Stimulated activated naive CD8-positive, alpha-beta T cell treated with anti-CD3 and anti-CD28 coated beads, Interleukin-15, amount 100 ng/mL, for 72 hours (primary cell): ENCODE data around the gene BBS1.
A peak's percentile ranks its signal among the peaks of the same experiment; 100 is the strongest.
"Not testable (repeated sequence)": the region's sequence is repeated elsewhere in the genome, so short reads cannot be mapped to it uniquely, and the experiment has no call there.

Experiments used
- ATAC-seq: fragments of 150-1000 bp; cut with Tn5 transposase; 2 replicates; pipeline ENCODE4 v1.10.0; 2021; ENCODE audit warnings: mild to moderate bottlenecking, moderate library complexity
- DNase-seq, 2 donors: peaks; one replicate each; pipeline ENCODE4 v3.0.0; 2021 to 2022
- H3K27ac Mint-ChIP-seq, 2 donors: one replicate each; pipeline ENCODE4 v1.8.0; 2022; ENCODE audit warnings: mild to moderate bottlenecking in 2 of 2, mixed read lengths in 2 of 2, moderate library complexity in 2 of 2
- H3K27me3 Mint-ChIP-seq: one replicate; pipeline ENCODE4 v1.8.0; 2022; ENCODE audit warnings: mixed read lengths
- H3K4me1 Mint-ChIP-seq: one replicate; pipeline ENCODE4 v1.8.0; 2022; ENCODE audit warnings: mild to moderate bottlenecking, mixed read lengths
- H3K4me3 Mint-ChIP-seq, 2 donors: one replicate each; pipeline ENCODE4 v1.8.0; 2022; ENCODE audit warnings: mild to moderate bottlenecking in 2 of 2, mixed read lengths in 2 of 2, moderate library complexity in 1 of 2
- H3K9me3 Mint-ChIP-seq, 2 donors: one replicate each; pipeline ENCODE4 v1.8.0; 2022; ENCODE audit warnings: mixed read lengths in 2 of 2

BBS1 gene

DNA sequence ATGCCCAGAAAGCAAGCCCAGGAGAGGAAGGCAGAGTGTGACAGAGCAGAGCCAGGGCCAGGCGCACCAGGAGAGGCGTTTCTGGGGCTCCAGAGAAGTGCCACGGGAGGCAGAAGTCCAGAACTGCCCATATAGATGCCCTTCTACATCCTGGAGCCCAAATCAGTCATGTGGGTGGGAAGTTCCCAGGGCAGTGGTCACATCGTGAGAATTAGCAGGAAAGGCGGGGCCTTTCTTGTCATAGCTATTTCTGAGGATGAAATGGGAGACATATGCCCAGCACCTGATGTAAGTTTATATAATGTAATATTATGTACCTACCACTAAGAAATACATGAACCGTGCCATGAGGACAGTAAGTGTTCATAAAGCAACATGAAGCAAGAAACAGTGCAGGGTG lies 22.3 kb downstream of the BBS1 start:
- ATAC-seq, result no peak
- DNase-seq, result no peak
- peak overlapping the region in 1 of 2 donors; percentile 84 for H3K27ac Mint-ChIP-seq
- H3K27me3 Mint-ChIP-seq, result no peaks in the 10 kb centered on the region
- peaks cover 6% of the 10 kb centered on the region for H3K4me1 Mint-ChIP-seq
- H3K9me3 Mint-ChIP-seq, result no peaks in the 10 kb centered on the region
- no peak overlapping the region for H3K4me3 Mint-ChIP-seq

GRCh38 chr11:66539170-66539869 lies 28.9 kb downstream of the BBS1 start:
- Mint-ChIP-seq H3K4me1 (peaks cover 32% of the 10 kb centered on the region), H3K27ac (peak overlapping the region; percentile 21 to 71), H3K4me3 (no peak overlapping the region), H3K9me3 (no peaks in the 10 kb centered on the region), H3K27me3 (no peaks in the 10 kb centered on the region)
- DNase-seq, result no peak
- ATAC-seq, result no peak

- no peak overlapping the region for H3K4me3 Mint-ChIP-seq
- H3K27me3 Mint-ChIP-seq, result no peaks in the 10 kb centered on the region
- ATAC-seq (no peak), DNase-seq (no peak)
- no peak overlapping the region for H3K27ac Mint-ChIP-seq
- no peaks in the 10 kb centered on the region for H3K9me3 Mint-ChIP-seq
- H3K4me1 Mint-ChIP-seq, result peaks cover 35% of the 10 kb centered on the region
These were observed 29.4 kb downstream of the BBS1 start for GRCh38 chr11:66539870-66540213.

DNA sequence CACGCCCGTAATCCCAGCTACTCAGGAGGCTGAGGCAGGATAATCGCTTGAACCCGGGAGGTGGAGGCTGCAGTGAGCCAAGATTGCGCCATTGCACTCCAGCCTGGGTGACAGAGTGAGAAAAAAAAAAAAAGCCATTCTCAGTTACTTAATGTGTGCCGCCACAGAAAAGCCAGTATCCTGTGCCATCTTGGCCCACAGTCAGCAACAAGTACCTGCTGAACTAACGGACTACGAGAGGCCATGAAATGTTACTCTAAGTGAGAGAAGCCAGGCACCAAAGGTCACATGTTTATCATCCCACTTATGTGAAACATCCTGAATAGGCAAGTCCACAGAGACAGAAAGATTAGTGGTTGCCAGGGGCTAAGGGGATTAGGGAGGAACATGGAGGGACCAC lies 30.2 kb downstream of the BBS1 start:
- not testable (repeated sequence) for H3K4me3 Mint-ChIP-seq, H3K27ac Mint-ChIP-seq, H3K9me3 Mint-ChIP-seq, DNase-seq, ATAC-seq, H3K27me3 Mint-ChIP-seq
- peaks cover 41% of the 10 kb centered on the region for H3K4me1 Mint-ChIP-seq

- H3K27me3 Mint-ChIP-seq, result no peaks in the 10 kb centered on the region
- ATAC-seq, result no peak
- H3K27ac Mint-ChIP-seq, result peak overlapping the region; percentile 40 to 90
- DNase-seq, result no peak
- H3K4me1 Mint-ChIP-seq, result peaks cover 41% of the 10 kb centered on the region
- H3K4me3 Mint-ChIP-seq, result no peak overlapping the region
- no peaks in the 10 kb centered on the region for H3K9me3 Mint-ChIP-seq
These were observed 31.5 kb downstream of the BBS1 start for GRCh38 chr11:66541892-66542291.

DNA sequence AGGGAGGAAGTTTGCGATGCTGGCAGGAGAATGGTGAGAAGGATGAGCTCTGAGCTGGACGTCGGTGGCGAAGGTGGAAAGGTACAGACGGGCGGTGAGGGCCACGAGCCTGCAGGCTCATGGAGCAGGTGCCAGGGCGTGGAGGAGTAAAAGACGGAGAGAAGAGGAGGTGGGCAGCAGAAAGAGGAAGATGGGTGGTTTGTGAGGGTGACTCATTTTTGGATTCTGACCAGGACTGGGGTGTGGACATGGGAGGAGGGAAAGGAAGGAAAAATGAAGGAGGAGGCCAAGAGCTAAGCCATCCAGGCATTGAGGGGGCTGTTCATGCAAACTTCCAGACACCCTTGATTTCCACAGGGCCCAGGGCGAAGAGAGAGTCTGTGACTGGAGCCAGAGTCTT lies 31.9 kb downstream of the BBS1 start:
- ATAC-seq, result no peak
- no peaks in the 10 kb centered on the region for H3K9me3 Mint-ChIP-seq
- no peak for DNase-seq
- H3K27ac Mint-ChIP-seq, result peak overlapping the region in 1 of 2 donors; percentile 17
- no peaks in the 10 kb centered on the region for H3K27me3 Mint-ChIP-seq
- H3K4me3 Mint-ChIP-seq, result no peak overlapping the region
- peaks cover 41% of the 10 kb centered on the region for H3K4me1 Mint-ChIP-seq

DNA sequence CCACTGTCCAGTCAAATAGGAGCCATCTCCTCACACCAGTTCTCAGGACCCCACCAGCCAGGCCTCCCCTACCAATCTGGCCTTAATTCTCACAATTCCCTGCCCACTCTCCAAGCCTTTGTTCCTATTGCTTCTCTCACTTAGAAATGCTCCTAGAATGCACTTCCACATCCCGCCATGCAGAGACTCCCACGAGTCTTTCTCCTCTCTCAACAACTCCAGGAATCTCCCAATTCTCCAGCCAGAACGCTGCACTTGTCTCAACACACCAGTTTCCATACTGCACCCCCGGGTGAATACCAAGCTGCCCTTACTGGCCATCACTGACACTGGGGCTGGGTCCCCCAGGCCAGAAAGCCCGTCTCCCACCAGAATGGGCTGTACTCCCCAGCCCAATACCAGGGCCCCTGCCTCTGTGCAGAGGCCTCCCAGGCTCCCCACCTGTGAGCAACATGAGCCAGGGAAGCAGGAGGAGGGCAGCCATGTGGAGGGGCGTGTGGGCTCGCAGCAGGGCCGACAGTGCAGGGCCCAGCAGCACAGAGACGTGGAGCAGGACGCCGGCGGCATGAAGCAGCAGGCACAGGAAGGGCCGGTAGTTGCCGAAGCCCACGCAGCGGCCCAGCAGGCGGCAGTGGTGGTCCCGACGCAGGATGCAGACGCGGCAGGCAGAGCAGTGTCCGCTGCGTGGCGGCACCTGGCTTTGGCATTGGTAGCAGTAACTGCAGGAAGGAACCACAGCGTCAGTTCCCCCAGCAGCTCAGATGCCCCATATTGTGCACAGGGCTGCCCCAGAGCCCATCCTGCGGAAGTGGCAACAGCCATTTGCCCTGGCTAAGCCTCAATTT lies 33.0 kb downstream of the BBS1 start:
- ATAC-seq, result peak; percentile 81
- peak overlapping the region in 1 of 2 donors; percentile 89 for H3K27ac Mint-ChIP-seq
- DNase-seq, result peak; percentile 65 to 80
- peak overlapping the region; percentile 75 to 79 for H3K4me3 Mint-ChIP-seq
- no peaks in the 10 kb centered on the region for H3K27me3 Mint-ChIP-seq
- H3K9me3 Mint-ChIP-seq, result no peaks in the 10 kb centered on the region
- peaks cover 41% of the 10 kb centered on the region for H3K4me1 Mint-ChIP-seq

DNA sequence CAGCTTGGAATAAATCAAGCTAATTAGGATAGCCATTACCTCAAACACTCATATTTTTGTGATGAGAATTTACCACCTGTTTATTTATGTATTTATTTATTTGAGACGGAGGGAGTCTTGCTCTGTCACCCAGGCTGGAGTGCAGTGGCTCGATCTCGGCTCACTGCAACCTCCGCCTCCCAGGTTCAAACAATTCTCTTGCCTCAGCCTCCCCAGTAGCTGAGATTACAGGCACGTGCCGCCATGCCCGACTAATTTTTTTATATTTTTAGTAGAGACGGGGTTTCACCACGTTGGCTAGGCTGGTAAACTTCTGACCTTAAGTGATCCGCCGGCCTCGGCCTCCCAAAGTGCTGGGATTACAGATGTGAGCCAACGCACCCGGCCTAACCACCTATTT lies 34.5 kb downstream of the BBS1 start:
- H3K9me3 Mint-ChIP-seq, DNase-seq, ATAC-seq, H3K27me3 Mint-ChIP-seq, H3K27ac Mint-ChIP-seq: not testable (repeated sequence)
- Mint-ChIP-seq H3K4me3 (peak overlapping the region; percentile 83 to 96), H3K4me1 (peaks cover 41% of the 10 kb centered on the region)

GRCh38 chr11:66545701-66546367 lies 35.4 kb downstream of the BBS1 start, which contains the start of gene ZDHHC24:
Gene ZDHHC24 (minus strand): TSS chr11:66546048. CDS start chr11:66546003, 45 bp downstream.
- Mint-ChIP-seq H3K4me3 (peak within 1 kb of the TSS; percentile 83 to 96), H3K27me3 (peaks cover 7% of the 10 kb centered on the region), H3K27ac (peak within 1 kb of the TSS; percentile 80 to 86), H3K9me3 (no peaks in the 10 kb centered on the region), H3K4me1 (peaks cover 41% of the 10 kb centered on the region)
- DNase-seq (peak; percentile 90 to 94), ATAC-seq (peak; percentile 90)

DNA sequence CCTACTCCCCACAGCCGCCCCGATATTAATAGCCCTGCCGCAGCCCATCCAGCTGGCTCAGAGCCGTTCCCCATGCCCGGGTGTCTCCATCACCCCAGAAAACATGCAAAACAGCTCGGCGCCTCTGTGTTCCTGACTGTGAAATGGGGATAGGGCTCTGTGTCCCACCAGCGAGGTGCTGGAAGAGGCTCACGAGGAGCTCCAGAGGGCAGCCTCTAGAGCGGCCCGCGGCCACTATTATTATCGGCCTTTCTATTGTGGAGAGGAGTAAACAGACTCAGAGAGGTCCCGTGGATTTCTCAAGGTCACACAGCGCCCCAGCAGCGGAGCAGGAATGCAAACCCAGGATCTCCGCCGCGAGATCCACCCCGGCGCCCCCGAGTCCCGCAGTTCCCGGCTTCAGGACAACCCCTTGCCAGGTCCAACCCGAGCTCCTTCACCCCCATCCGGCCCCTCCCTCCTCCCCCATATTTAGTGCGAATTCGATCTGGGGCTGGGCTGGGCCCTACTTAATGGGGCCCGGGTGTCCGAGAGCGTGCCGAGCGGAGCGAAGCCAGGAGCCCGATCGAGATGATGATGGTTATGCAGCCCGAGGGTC lies 36.0 kb downstream of the BBS1 start, which contains the start of gene ACTN3:
TSS of gene ACTN3 (plus strand) at position 536 of the 598 bp plus-strand sequence. CDS start at position 571, 35 bp downstream.
- H3K4me1 Mint-ChIP-seq, result peaks cover 38% of the 10 kb centered on the region
- H3K27me3 Mint-ChIP-seq, result peaks cover 7% of the 10 kb centered on the region
- peak within 1 kb of the TSS; percentile 83 to 96 for H3K4me3 Mint-ChIP-seq
- peak within 1 kb of the TSS in 1 of 2 donors; percentile 57 for H3K27ac Mint-ChIP-seq
- ATAC-seq (no peak), DNase-seq (no peak)
- no peaks in the 10 kb centered on the region for H3K9me3 Mint-ChIP-seq

GRCh38 chr11:66546966-66547661 lies 36.7 kb downstream of the BBS1 start:
- DNase-seq (no peak), ATAC-seq (no peak)
- peaks cover 7% of the 10 kb centered on the region for H3K27me3 Mint-ChIP-seq
- H3K27ac Mint-ChIP-seq, result no peak overlapping the region
- H3K9me3 Mint-ChIP-seq, result no peaks in the 10 kb centered on the region
- H3K4me3 Mint-ChIP-seq, result peak overlapping the region; percentile 83 to 96
- H3K4me1 Mint-ChIP-seq, result peaks cover 32% of the 10 kb centered on the region

DNA sequence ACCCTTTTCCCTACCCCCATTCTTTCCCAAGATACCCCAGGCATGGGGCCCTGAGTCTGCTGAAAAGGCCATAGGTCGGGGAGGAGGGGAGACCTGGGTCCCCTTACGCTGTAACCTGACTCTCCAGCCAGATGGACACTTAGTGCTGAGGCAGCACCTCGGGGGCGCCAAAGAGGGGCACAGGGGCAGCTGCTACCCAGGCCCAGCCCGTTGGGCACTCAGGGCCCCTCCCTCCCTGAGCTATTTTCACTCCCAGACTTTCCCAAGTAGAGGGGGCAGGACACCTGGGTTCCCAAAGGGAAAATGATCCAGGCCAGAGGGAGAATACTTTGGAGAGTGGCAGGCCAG lies 37.2 kb downstream of the BBS1 start:
- DNase-seq, result no peak
- ATAC-seq, result no peak
- no peak overlapping the region for H3K27ac Mint-ChIP-seq
- H3K4me1 Mint-ChIP-seq, result peaks cover 26% of the 10 kb centered on the region
- H3K4me3 Mint-ChIP-seq, result no peak overlapping the region
- peaks cover 7% of the 10 kb centered on the region for H3K27me3 Mint-ChIP-seq
- no peaks in the 10 kb centered on the region for H3K9me3 Mint-ChIP-seq

GRCh38 chr11:66548041-66548440 lies 37.6 kb downstream of the BBS1 start:
- H3K4me1 Mint-ChIP-seq, result peaks cover 22% of the 10 kb centered on the region
- DNase-seq (no peak), ATAC-seq (no peak)
- H3K27ac Mint-ChIP-seq, result no peak overlapping the region
- no peaks in the 10 kb centered on the region for H3K9me3 Mint-ChIP-seq
- peaks cover 7% of the 10 kb centered on the region for H3K27me3 Mint-ChIP-seq
- no peak overlapping the region for H3K4me3 Mint-ChIP-seq

GRCh38 chr11:66548774-66549630 lies 38.6 kb downstream of the BBS1 start:
- no peak overlapping the region for H3K4me3 Mint-ChIP-seq
- H3K4me1 Mint-ChIP-seq, result peaks cover 13% of the 10 kb centered on the region
- ATAC-seq (no peak), DNase-seq (no peak)
- no peak overlapping the region for H3K27ac Mint-ChIP-seq
- H3K9me3 Mint-ChIP-seq, result no peaks in the 10 kb centered on the region
- H3K27me3 Mint-ChIP-seq, result peaks cover 7% of the 10 kb centered on the region
